ENCODE measurements around the gene NFIA.

Gene NFIA

DNA sequence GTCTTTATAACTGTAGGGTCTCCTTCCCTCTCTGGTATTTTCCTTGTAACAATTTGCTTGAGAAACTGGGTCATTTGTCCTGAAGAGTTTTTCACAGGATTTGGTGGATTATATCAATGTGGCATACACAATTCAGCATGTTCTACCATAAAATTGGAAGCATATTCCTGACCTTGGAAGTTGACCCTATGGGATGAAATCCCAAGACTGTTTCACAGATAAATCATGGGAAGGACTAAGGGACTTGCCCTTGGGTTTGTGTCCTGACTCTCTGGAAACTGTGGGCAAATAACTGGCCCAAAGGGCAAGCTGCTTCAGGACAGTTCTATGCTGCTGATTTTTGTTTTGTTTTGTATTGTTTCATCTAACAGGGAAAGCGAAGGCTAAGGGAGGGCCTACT, 387.0 kb downstream of the NFIA start:
- TF ChIP-seq, protein P1, sequence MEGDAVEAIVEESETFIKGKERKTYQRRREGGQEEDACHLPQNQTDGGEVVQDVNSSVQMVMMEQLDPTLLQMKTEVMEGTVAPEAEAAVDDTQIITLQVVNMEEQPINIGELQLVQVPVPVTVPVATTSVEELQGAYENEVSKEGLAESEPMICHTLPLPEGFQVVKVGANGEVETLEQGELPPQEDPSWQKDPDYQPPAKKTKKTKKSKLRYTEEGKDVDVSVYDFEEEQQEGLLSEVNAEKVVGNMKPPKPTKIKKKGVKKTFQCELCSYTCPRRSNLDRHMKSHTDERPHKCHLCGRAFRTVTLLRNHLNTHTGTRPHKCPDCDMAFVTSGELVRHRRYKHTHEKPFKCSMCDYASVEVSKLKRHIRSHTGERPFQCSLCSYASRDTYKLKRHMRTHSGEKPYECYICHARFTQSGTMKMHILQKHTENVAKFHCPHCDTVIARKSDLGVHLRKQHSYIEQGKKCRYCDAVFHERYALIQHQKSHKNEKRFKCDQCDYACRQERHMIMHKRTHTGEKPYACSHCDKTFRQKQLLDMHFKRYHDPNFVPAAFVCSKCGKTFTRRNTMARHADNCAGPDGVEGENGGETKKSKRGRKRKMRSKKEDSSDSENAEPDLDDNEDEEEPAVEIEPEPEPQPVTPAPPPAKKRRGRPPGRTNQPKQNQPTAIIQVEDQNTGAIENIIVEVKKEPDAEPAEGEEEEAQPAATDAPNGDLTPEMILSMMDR (IDR thresholded peaks at IDR 0.05) = no peak
- Histone ChIP-seq H3K4me3 (no peak overlapping the region), H3K27ac (no peak overlapping the region)
- DNase-seq (ENCODE audit: low spot score) = no peak

DNA sequence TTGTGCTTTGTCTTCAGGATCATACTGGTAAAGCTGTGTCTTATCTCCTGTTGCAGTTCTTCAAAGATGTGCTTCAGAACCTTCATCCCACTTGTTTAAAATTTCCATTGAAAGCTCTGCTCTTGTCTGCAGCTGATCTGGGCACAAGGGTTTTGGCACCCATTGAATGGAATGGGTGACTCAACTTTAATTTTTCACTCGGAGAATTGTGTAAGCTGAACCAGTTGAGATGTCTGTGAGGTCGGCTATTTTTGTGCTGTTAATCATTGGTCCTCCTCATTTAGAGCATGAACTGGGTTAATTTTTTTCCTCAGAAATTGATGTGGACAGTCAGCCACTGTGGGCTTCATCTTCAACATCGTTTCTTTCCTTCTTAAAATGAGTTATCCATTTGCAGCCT, 390.5 kb downstream of the NFIA start:
- H3K4me3 ChIP-seq = no peak overlapping the region
- TF ChIP-seq, protein P1 (IDR thresholded peaks at IDR 0.05) = no peak
- no peak for DNase-seq (ENCODE audit: low spot score)
- no peak overlapping the region for H3K27ac ChIP-seq

DNA sequence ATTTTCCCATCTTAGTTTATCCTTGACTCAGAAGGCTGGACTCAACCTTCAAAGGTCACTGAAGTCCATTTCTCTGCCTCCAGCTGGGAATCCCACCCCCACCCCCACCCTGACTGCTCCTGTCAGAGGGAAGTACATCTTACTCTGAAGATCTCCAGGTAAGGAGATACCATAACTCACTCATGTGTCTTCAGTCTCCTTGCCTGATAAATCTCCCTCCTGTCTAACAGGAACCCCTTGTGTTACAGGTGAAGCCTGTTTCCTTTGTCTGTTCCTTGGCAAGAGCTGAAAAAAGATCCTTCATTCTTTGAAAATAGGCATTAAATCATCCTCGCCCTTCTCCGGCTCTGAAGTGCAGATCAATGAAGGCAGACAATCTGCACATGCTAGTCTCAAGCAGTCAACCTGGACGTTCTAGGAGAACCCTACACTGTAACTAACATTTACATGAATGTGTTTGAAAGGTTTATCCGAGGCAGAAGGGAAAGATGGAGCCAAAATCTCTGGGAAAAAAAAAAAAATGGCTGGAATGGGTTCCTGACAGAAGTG, 392.0 kb downstream of the NFIA start:
- H3K27ac ChIP-seq = no peak overlapping the region
- DNase-seq (ENCODE audit: low spot score) = no peak
- no peak overlapping the region for H3K4me3 ChIP-seq
- TF ChIP-seq, protein P1 (IDR thresholded peaks at IDR 0.05) = no peak

DNA sequence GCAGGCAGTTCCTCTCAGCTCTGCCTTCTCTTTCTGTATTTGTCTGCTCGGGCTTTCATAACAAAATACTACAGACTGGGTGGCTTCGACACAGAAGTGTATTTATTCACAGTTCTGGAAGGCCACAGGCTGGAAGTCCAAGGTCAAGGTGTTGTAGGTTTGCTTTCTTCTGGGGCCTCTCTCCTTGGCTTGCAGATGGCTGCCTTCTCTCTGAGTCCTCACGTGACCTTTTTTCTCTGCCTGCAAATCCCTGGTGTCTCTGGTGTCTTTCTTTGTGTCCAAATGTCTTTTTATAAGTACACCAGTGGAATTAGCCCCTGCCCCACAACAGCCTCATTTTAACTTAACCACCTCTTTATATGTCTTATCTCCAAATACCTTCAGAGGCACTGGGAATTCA, 392.6 kb downstream of the NFIA start:
- no peak for DNase-seq (ENCODE audit: low spot score)
- H3K4me3 ChIP-seq = no peak overlapping the region
- H3K27ac ChIP-seq = no peak overlapping the region
- TF ChIP-seq, protein P1 (IDR thresholded peaks at IDR 0.05) = no peak

DNA sequence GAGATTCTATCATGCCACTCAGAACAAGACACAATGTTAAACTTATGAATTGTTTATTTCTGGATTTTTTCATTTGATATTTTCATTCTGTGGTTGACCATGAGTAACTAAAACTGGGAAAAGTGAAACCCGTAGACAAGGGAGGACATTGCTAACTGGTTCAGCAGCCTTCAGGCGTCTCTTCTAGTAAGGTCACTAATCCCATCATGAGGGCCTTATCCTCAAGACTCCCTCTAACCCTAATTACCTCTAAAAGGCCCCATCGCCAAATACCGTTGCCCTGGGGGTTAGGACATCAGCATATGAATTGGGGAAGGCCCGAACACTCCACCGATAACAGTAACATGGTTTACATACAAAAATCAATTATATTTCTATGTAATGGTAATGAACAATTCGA, 394.9 kb downstream of the NFIA start:
- TF ChIP-seq, protein P1 (IDR thresholded peaks at IDR 0.05) = no peak

DNA sequence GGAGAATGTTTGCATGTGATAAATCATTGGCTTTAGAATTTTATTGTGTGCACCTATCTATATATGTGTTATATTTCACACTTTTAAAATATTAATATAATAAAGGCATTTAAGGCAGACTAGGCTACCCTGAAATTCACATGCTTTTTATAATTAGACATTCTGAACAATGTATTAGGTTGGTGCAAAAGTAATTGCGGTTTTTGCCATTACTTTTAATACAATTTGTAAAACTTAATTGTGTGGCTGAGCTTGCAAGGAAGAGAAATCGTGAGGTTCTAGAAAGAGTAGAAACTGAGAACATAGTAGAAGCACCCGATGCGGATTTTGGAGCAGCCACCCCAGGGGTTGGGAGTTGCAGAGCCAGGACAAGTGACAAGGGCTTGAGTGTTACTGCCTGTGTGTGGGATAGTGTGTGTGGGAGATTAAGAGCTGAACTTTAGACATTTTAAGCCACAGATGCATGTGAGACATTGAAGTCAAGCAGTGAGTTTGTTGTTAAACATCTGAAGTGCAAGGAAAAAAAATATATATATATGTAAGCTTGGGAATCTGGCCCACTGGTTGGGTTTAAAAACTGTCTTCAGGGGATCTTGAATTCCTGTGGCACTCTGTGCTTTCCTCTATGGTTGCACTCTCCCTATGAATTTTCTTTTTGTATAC, 398.0 kb downstream of the NFIA start:
- DNase-seq (ENCODE audit: low spot score) = no peak
- TF ChIP-seq, protein P1 (IDR thresholded peaks at IDR 0.05) = no peak
- H3K4me3 ChIP-seq = no peak overlapping the region
- no peak overlapping the region for H3K27ac ChIP-seq

More for the DNA sequence above, 394.9 kb downstream of the NFIA start:
- no peak for DNase-seq (ENCODE audit: low spot score)
- Histone ChIP-seq H3K27ac (no peak overlapping the region), H3K4me3 (no peak overlapping the region)

DNA sequence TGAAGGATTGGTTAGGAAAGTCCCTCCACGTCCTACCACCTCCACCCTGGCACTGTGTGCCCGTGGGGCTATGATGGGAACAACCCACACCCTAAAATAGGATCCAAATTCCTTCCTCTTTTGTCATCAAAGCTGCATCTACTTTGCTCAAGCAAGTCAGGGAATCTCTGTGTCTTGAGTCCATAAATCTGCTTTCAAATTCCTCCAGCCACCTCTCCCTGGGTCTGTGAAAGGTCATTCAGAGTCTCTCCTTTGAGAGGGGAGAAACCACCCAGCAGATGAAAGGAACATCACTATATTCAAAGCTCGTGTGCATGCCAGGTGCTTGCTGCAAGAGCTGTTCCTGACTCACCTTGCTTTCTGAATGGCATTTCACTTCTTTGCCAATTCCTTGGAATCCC, 399.0 kb downstream of the NFIA start:
- H3K27ac ChIP-seq = no peak overlapping the region
- no peak for DNase-seq (ENCODE audit: low spot score)
- H3K4me3 ChIP-seq = no peak overlapping the region
- TF ChIP-seq, protein P1 (IDR thresholded peaks at IDR 0.05) = no peak

All from coronary artery (tissue), 2 donors.